ENCODE measurements around the gene FSD1L. TPM values are rescaled to one million over a fixed set of nuclear protein-coding genes. Genes with fewer than 3 reads are reported as not detected.

FSD1L gene
- total and polyA plus RNA-seq, 12 donors, result 2.6 to 11.1 (median 6.7) TPM

- Histone ChIP-seq H3K36me3 (replicated peaks in 1 of 2) (no peaks in the 10 kb centered on the region), H3K4me1 (replicated peaks in 1 of 2) (peaks cover 12 to 14% of the 10 kb centered on the region in 2 donors), H3K27ac (peak overlapping the region; percentile 58 to 93 (median 70)), H3K27me3 (no peaks in the 10 kb centered on the region), H3K4me3 (no peak overlapping the region), H3K9me3 (replicated peaks in 1 of 3) (no peaks in the 10 kb centered on the region)
- TF ChIP-seq CTCF (IDR thresholded peaks at IDR 0.05), result no peak
- peak in 1 of 2 donors; percentile 18 for TF ChIP-seq POLR2A (IDR thresholded peaks at IDR 0.05)
- intact Hi-C loops (cut with DNase I), result loop anchor here in 1 of 2 donors (10.0 kb wide), 1 partner anchor 113 kb away; the partner anchor contains the start of gene FKTN
- WGBS, 4 donors, result 33 to 47% (median 41%) methylated on average over 2 of the region's 2 CpGs
- DNase-seq, result peak; percentile 86 to 98 (median 95)
Observed at GRCh38 chr9:105441616-105442160, 6.1 kb upstream of the FSD1L start.

GRCh38 chr9:105443121-105443520 lies 4.7 kb upstream of the FSD1L start:
- Histone ChIP-seq H3K27ac (no peak overlapping the region), H3K27me3 (no peaks in the 10 kb centered on the region), H3K4me3 (no peak overlapping the region), H3K9me3 (replicated peaks in 1 of 3) (no peaks in the 10 kb centered on the region), H3K4me1 (replicated peaks in 1 of 2) (peaks cover 12 to 14% of the 10 kb centered on the region in 2 donors), H3K36me3 (replicated peaks in 1 of 2) (no peaks in the 10 kb centered on the region)
- intact Hi-C loops (cut with DNase I), result loop anchor here in 1 of 2 donors (10.0 kb wide), 1 partner anchor 112 kb away; the partner anchor contains the start of gene FKTN
- 92 to 94% (median 93%) methylated on average over 8 of the region's 8 CpGs for WGBS, 4 donors
- DNase-seq, result no peak
- TF ChIP-seq CTCF (IDR thresholded peaks at IDR 0.05) (no peak), POLR2A (IDR thresholded peaks at IDR 0.05) (no peak)

GRCh38 chr9:105444130-105444529 lies 3.7 kb upstream of the FSD1L start:
- Histone ChIP-seq H3K36me3 (replicated peaks in 1 of 2) (no peaks in the 10 kb centered on the region), H3K4me3 (no peak overlapping the region), H3K27ac (no peak overlapping the region), H3K4me1 (replicated peaks in 1 of 2) (peaks cover 12 to 20% of the 10 kb centered on the region in 2 donors), H3K27me3 (no peaks in the 10 kb centered on the region), H3K9me3 (replicated peaks in 1 of 3) (no peaks in the 10 kb centered on the region)
- WGBS, 4 donors, result 60 to 82% (median 62%) methylated on average over 4 of the region's 4 CpGs
- intact Hi-C loops (cut with DNase I), result loop anchor here in 1 of 2 donors (10.0 kb wide), 1 partner anchor 111 kb away; the partner anchor contains the start of gene FKTN
- TF ChIP-seq POLR2A (IDR thresholded peaks at IDR 0.05) (no peak), CTCF (IDR thresholded peaks at IDR 0.05) (no peak)
- no peak for DNase-seq

GRCh38 chr9:105445203-105445881 lies 2.5 kb upstream of the FSD1L start:
- intact Hi-C loops (cut with DNase I), result loop anchor here in 1 of 2 donors (10.0 kb wide), 1 partner anchor 109 kb away; the partner anchor contains the start of gene FKTN
- 83 to 89% (median 88%) methylated on average over 4 to 8 of the region's 8 CpGs for WGBS, 4 donors
- DNase-seq, result peak in 1 of 7 donors; percentile 43

More at GRCh38 chr9:105445203-105445881, 2.5 kb upstream of the FSD1L start:
- no peaks in the 10 kb centered on the region for H3K9me3 ChIP-seq (replicated peaks in 1 of 3)
- H3K4me3 ChIP-seq, result no peak overlapping the region
- no peak overlapping the region for H3K27ac ChIP-seq
- H3K4me1 ChIP-seq (replicated peaks in 1 of 2), result peaks cover 12 to 32% of the 10 kb centered on the region in 2 donors
- H3K27me3 ChIP-seq, result no peaks in the 10 kb centered on the region
- H3K36me3 ChIP-seq (replicated peaks in 1 of 2), result no peaks in the 10 kb centered on the region
- TF ChIP-seq POLR2A (IDR thresholded peaks at IDR 0.05) (no peak), CTCF (IDR thresholded peaks at IDR 0.05) (no peak)
